ENCODE data around the gene DPY30.
"Not testable (repeated sequence)": the region's sequence is repeated elsewhere in the genome, so short reads cannot be mapped to it uniquely, and the experiment has no call there.

The DPY30 gene

DNA sequence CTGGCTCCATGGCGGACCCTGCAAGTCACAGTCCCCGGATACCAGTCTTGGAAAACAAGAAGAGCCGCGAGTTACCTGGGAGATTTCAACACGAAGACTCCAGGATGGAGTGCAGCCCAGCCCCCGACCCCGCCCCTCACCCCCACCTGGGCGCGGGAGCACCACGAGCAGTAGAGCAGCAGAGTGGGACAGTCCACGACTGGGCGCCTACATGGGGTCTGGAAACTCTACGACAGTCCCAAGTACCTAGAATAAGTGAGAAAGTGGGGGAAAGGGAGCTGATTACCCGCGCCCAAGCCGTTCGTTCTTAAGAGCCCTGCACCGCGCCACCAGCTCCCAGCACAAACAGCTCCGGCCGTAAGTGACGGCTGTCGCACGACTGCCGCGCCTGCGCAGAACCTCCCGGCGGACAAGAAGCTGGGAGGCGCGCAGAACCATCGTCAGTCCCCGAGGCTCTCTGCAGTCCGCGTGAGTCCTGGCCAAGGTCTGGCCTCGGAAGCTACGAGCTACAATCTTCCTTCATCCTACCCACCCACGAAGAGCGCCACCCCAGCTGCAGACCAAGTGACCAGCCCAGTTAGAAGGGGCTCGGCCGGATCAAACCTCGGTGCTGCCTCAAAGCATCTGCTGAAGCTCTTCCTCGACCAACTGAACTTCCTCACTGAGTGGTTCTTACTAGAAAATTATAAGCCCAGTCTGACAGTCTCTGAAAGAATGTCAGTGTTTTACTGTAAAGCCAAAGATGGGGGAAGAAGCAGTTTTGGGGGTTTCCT, at the start of gene DPY30:
TSS of gene DPY30 (minus strand) at position 359 of the 773 bp plus-strand sequence. CDS start at position 10, 349 bp downstream.
- peak; percentile 93 for DNase-seq

DNA sequence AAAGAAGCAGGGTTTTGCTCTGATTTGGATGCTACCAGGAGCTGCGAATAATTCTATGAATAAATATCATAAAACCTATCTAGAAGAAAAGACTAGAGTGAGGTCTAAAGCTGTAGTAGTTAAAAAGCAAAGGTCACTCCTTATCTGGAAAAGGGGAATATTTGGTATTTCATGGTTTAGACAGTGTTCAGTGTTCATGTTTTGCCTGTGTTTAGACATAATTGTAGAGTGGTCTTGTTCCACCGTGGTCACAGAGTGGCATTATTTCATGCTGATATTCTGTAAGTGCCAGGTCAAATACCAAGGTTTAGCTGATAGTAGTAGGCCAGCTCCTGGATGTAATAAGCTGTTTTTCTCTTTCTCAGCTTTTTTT, 34.5 kb upstream of the DPY30 start:
- no peak for DNase-seq

DNA sequence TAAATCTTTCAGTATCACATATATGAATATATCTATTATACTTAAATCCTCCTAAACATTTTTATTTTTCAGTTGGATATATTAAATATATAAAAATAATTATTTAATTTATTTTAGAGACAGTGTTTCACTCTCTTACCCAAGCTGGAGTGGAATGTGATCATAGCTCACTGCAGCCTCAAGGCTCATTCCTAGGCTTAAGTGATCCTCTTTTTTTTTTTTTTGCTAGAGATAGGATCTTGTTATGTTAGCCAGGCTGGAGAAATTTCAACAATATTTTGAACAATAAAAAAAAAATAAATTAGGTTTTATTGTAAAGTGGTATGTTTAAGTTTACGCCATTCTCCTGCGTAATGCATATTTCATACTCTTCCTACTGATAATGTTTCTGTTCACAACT, 27.9 kb upstream of the DPY30 start:
- no peak for DNase-seq

DNA sequence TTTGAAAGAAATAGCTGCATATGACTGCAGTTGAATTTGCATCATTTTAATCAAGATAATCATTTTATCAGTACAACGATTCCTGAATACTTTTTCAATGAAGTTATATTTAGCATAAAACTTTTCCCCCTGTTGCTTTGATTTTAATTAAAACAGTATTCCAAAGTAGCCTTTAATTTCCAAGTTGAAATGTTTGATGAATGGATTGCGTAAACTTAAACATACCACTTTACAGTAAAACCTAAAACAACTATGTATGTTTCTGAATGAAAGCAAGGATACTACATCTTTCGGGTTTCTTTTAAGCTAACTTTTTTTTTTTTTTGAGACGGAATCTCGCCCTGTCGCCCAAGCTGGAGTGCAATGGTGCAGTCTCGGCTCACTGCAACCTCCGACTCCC, 25.1 kb upstream of the DPY30 start:
- DNase-seq: no peak

DNA sequence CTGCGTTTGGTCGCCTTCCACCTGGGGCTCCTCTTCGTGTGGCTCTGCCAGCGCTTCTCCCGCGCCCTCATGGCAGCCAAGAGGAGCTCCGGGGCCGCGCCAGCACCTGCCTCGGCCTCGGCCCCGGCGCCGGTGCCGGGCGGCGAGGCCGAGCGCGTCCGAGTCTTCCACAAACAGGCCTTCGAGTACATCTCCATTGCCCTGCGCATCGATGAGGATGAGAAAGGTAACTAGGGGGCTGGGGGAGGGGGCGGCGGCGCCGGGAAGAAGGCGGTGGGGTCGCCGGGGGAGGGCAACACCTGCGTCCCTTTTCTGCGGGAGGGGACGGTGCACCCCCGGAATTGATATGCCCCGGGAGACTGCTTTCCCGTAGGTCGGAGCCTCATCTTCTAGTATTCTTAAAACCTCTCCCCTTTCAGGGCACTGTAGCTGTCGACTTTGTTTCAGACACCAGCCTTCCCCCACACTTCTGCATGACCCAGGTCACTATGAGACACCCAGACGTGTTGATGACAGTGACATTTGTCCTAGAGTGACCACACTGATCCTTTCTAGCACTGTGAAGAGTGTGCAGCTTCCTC, 24.5 kb upstream of the DPY30 start:
- no peak for DNase-seq

DNA sequence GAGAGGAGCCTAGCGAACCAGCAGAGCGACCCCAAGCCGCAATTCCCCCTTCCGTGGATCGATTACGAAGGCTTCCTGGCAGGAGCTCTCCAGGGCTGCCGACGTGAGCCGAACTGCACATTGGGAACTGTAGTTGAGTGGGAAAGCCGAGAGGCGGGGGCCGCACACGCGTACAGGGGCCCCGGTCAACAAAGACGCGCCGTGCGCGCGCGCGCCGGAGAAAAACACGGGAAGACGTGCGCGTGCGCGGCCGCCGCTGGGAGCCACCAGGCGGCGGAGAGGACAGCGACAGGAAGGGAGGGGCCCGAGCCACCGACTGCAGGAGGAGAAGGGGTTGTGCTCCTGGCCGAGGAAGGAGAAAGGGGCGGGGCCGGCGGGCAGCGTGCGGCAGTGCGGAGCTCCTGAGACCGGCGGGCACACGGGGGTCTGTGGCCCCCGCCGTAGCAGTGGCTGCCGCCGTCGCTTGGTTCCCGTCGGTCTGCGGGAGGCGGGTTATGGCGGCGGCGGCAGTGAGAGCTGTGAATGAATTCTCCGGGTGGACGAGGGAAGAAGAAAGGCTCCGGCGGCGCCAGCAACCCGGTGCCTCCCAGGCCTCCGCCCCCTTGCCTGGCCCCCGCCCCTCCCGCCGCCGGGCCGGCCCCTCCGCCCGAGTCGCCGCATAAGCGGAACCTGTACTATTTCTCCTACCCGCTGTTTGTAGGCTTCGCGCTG, 23.9 kb upstream of the DPY30 start, which contains the start of gene SPAST:
TSS of gene SPAST (plus strand) at position 247 of the 711 bp plus-strand sequence. CDS start at position 523, 276 bp downstream.
- DNase-seq: peak; percentile 98

DNA sequence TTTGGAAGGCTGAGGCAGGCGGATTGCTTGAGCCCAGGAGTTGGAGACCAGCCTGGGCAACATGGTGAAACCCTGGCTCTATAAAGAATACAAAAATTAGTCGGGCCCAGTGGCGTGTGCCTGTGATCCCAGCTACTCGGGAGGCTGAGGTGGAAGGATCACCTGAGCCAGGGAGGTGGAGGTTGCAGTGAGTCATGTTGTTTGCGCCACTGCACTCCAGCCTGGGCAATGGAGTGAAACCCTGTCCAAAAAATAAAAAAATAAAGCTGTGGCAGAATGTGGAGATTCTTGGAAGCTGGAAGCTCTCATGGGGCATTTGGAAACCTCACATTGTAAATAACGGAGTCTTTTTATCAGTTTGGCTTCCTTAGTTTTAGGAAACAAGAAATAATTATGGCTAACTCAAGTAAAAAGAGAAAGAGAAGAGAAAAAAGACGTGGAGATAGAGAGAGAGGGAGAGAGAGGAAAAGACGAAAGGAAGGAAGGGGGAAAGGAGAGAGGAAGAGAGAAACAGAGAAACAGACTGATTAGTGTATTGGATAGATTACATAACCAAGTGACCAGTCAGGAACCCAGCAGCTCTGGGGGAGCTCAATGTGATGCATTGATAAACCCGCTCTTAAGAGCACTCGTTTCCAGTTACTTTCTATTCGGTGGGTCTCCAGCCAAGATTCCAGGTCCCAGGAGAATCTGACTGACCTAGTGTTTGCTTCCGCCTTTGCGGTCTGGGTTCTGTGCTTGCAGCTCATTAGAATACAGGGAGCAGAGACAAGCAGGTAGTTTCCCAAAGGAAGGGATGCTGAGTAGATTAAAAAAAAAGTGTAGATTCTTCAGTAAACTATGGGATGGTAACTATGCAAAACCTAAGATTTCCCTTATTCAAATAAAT, 22.6 kb upstream of the DPY30 start:
- DNase-seq: peak; percentile 55

DNA sequence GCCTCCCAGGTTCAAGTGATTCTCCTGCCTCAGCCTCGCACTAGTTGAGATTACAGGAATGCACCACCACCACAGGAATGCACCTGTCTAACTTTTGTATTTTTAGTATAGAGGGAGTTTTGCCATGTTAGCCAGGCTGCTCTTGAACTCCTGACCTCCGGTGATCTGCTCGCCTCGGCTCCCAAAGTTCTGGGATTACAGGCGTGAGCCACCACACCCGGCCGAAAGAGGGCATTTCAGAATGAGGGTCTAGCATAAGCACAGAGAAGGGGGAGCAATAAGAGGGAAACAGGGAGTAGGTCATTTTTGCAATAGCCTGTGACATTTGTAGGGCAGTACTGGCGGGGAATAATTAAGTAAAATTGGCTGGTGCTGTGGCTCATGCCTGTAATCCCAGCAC, 21.8 kb upstream of the DPY30 start:
- DNase-seq: no peak

DNA sequence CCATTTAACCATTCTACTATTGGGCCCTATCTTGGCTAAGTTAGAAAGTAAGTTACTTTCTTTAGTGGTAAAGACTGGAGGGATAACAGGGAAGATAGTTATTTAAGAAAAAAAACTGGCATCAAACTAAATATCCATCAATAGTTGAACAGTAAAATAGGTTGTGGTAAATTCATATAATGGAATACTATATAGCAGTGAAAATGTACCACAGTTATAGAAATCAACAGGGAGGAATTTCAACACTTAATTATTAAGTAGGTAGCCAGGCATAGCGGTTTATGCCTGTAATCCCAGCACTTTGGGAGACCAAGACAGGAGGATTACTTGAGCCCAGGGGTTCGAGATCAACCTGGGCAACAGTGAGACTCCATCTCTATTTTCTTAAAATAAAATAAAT, 20.7 kb upstream of the DPY30 start:
- no peak for DNase-seq

DNA sequence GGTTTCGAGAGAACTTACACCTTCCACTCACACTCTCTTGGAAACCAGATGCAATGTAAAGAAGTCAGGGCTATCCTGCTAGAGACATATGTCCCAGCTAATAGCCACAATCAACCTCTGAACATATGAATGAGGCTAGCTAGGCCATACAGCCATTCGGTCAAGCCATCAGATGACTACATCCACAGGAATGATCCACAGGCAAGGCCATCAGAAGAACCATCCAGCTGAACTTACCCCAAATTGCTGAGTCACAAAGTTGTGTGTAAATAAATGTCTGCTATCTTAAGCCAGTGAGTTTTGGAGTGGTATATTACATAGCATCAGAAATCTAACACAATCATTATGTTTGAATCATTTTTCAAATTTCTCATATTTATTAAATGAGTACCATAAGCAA, 18.5 kb upstream of the DPY30 start:
- DNase-seq: no peak

DNA sequence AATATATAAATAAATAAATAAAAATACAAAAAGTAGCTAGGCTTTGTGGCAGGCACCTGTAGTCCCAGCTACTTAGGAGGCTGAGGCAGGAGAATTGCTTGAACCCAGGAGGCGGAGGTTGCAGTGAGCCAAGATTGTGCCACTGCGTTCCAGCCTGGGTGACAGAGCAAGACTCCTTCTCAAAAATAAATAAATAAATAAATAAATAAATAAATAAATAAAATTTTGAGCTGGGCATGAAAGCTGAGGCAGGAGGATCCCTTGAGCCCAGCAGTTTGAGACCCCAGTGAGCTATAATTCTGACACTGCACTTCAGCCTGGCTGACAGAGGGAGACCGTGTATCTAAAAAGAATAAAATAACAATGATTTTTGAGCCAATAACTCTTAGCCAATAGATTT, 15.0 kb upstream of the DPY30 start:
- not testable (repeated sequence) for DNase-seq

DNA sequence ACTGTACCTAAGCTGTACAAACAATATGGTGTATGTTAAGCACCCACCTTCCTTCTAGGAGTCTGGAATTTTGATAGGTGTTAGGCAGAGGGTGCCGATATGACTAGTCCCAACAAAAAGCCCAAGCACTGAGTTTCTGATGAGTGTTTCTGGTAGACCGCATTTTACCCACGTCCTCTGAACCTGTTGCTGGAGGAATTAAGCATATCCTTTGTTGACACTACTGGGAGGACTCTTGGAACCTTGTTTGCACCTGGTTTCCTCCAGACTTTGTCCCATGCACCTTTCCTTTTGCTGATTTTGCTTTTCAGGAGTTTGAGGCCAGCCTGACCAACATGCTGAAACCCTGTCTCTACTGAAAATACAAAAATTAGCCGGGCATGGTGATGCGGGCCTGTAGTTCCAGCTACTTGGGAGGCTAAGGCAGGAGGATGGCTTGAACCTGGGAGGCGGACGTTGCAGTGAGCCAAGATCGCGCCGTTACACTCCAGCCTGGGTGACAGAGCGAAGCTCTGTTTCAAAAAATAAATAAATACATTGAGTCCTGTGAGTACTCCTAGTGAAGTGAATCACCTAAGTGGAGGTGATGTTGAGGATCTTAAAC, 12.3 kb upstream of the DPY30 start:
- DNase-seq: no peak

DNA sequence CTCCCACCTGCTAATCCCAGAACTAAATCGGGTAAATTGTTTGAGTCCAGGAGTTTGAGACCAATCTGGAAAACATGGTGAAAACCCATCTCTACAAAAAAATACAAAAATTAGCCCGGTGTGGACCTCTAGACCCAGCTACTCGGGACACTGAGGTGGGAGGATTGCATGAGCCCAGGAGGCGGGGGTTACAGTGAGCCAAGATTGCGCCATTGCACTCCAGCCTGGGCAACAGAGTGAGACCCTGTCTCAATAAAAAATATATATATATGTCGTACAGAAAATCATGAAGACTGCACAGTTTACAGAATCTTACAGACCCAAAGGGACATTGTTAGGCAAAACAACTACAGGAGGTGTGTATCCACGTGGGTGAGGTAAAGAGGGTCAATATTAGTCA, 4.0 kb upstream of the DPY30 start:
- DNase-seq: no peak

DNA sequence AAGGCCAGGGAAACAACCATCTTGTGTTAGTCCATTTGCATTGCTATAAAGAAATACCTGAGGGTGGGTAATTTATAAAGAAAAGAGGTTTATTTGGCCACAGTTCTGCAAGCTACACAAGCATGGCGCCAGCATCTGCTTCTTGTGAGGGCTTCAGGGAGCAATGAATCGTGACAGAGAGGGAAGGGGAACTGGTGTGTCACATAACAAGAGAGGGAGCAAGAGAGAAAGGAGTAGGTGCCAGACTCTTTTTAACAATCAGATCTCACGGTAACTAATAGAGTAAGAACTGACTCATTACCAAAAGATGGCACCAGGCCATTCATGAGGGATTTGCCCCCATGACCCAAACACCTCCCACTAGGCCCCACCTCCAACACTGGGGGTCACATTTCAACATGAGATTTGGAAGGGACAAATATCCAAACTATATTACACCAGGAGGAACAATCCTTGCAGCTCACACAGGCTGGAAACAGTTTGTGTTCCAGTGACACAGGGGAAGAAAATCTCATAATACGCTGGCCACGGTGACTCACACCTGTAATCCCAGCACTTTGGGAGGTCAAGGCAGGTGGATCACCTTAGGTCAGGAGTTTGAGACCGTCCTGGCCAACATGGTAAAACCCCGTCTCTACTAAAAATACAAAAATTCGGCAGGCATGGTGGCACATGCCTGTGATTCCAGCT, 5.3 kb downstream of the DPY30 start:
- not testable (repeated sequence) for DNase-seq

DNA sequence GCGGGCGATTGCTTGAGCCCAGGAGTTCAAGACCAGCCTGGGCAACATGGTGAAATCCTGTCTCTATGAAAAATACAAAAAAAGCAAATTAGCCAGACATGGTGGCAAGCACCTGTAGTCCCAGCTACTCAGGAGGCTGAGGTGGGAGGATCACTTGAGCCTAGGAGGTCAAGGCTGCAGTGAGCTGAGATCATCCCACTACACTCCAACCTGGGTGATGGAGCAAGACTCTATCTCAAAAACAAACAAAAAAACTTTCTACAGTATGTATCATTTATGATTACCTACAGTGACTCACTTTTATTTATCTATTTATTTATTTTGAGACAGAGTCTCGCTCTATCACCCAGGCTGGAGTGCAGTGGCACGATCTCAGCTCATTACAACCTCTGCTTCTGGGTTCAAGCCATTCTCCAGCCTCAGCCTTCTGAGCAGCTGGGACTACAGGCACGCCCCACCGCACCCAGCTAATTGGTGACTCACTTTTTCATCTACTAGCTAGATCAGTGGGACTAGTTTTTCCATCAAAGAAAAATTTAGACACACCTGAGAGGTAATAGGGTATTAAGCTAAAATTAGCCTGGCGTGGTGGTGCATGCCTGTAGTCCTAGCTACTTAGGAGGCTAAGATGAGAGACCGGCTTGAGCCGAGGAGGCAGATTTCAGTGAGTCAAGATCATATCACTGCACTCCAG, 20.7 kb downstream of the DPY30 start:
- DNase-seq: not testable (repeated sequence)

DNA sequence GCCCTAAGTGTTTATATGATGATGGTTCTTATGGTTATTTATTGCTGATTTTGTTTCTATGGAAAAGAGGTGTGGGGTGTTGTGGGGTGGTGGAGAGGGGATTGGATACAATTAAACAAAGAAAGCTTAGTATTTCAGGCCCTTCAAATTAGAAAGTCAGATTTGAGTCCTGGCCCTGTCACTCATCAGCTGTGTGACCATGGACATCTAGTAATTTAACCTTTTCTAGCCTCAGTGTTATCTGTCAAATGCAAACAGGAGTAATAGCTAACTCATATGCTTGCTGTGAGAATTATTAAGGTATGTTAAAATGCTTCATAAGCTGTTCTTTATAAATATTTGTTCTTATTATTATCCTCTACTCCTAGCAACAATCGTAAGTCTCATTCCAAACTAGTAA, 26.7 kb downstream of the DPY30 start:
- DNase-seq: no peak

DNA sequence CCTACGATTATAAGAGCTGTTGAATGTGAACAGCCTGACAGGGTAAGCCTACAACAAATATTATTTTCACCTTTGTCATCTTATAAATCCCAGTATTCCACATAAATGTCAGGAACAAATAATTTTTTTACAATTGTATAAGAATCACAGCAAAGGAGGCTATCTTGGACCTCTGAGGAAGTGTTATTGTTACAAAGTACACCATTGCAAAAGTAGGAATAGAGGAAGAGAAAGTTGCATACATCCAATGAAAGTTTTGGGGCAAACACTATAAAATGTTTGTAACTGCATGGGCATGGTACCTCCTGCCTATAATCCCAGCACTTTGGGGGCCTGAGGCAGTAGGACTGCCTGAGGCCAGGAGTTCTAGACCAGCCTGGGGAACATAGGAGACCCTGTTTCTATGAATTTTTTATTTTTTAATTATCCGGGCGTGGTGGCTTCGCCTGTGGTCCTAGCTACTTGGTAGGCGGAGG, 28.1 kb downstream of the DPY30 start:
- DNase-seq: no peak

DNA sequence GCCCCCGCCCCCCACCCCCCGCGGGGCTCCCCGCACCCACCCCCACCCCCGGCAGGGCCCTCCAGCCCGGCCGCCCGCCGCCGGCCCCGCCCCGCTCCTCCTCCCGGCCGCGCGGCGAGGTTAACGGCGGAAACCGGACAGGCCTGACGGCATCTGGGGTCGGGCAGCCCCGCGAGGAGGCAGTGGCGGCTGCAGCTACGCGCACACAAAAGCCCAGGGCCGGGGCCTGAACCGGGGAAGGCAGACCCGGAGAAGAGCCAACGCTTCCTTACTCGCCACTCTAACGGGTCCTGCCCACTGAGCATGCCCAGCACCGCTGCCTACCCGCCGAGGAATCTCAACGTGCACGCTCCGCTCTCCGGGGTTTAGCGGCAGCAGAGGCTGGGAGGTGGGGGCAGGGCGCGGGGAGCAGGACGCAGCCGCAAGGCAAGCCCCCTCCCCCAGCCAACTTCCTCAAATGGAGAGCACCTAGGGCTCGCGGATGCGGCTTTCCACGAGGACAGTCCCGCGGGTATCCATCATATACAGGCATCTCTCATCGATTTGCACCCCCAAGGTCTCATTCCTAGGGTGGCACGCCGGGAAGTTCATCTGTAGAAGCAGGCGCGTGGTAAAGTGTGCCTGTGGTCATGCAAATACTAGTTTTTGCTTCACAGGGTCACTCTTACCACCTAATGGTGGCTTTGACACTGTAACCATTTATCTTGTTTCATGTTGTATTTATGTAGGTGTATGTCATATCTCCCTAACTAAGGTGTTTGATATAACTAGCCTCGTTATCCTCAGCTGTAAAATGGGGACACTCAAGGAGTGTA, 28.7 kb downstream of the DPY30 start, which contains the start of gene MEMO1:
TSS of gene MEMO1 (minus strand) at position 339 of the 815 bp plus-strand sequence. CDS start 761 bp downstream, outside the sequence.
- peak; percentile 94 for DNase-seq

DNA sequence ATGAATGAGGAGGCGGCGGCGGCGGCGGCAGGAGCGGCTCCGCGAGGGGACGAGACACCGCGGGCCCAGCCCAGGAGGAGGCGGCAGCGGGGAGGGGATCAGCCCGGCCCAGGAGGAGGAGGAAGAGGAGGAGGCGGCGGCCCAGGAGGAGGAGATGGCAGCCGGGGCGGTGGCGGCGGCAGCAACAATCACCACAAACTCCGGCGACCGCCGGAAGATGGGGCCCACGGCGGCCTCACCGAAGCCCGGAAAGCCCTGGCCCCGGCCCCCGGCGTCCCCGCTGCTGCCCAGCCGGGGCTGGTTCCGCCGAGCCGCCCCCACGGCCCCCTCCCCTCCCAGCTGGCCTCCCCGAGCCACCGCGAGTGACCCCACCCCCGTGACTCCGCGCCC, 29.3 kb downstream of the DPY30 start:
- DNase-seq: not testable (repeated sequence)
